CD4-positive, alpha-beta T cell treated with Interleukin-2 at 100 ng/mL for 4 hours (primary cell): Measurements from ENCODE around the gene HIVEP3.

Source experiments
- DNase-seq: peaks from one replicate; pipeline ENCODE4 v3.0.0-alpha.2; 2020; ENCODE audit warnings: low spot score

HIVEP3 gene

DNA sequence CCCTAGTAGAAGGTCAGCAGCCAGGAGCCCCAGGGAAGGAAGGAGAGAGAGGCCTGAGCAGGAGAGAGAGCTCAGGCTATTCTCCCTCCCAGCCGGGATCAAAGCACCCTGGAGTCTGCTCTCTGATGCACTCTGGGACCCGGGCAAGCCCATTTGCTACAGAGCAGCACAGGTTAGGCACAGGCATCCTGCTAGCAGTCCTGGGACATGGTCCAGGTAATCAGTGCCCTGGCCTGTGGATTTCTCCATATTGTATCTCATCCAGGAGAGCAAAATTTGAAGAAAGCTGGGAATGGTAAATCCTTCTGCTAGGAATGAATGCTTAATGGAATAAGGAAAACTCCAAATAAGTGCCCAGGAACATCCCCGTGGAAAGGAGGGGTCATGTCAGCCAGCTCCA, 130.3 kb downstream of the HIVEP3 start:
- DNase-seq: no peak

DNA sequence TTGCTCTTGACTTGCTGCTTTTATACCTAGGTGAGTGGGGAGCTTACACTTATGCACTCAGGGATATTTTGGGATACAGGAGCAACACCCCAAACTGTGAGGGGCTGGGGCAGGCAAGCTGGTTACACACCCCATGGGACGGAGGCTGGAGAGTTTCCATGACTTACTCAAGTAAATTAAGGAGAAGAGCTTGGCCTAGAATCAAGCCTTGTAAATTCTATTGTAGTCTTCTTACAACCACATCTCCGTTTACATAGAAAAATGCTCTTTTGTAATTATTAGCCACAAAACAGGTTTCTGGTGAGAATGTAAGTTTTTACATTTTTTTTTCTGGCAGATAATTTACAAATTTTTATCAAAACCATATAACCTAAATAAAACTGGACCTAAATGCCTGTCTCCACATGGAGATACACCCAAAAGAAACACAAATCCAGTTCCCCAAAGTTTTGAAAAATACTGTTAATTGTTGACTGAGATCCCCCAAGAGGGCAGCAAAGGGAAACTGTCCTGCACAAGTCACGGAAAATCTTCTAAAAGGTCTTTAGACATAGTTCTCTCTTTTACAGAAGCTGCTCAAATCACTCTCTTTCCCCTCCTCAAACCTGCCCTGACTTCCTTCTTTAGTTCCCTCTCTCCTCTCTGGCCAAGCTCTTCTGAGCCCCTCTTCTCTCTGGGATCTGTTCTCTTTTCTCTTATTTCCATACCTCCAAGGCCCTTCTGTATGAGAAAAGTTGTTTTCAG, 134.0 kb downstream of the HIVEP3 start:
- DNase-seq: no peak

DNA sequence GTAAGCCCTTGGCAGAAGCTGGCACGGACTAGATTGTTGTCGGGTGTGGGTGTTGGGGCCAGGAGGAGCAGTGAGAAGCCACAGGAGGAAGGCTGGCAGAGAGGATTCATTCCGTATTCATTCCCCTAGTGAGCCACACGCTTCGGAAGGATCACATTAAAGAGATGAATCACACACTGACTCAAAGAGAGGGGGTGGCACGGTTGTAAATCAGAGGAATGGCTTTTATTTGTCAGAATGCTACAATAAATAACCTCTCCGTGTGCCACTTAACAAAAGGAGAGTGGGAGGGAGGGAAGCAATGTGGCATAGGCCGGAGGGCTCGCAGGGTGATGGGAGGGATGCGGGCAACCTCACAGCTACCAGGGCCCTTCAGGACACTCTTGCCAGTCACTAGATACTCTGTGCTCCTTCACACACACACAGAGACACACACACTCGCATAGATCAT, 135.5 kb downstream of the HIVEP3 start:
- DNase-seq: no peak

DNA sequence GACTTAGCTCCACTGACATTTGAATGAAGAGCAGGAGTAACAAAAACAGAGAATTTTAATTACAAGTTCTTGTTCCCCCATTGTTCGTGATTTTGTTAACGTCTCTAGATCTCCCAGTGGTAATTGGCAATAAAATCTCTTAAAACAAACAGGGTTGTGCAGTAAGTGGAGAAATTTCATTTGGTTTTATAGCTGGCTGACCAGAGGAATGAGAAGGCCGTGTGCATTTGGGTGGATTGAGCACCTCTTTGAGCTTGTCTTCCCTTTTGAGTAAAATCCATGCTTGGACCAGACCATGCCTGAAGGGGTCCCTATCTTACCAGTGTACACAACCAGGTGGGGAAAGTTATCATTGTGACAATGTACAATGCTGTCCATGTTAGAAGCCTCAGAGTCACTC, 137.8 kb downstream of the HIVEP3 start:
- no peak for DNase-seq

DNA sequence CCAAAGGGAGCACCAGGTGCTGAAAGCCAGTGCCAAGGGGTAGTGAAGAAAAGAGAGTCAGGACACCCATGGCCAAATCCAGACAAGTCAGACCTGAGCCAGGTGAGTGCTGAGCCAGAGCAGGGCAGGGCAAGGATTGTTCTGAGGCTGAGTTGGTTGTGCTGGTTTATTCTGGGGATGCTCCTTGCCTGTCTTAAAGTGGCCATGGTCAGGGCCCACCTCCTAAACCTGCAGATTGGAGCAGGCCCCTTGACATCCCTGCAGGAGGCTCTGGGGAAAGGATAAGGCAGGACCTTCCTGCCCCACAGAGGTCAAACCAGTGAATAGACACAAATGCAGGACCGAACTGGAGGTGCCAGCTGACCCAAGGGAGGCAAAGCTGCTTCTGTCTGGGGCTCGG, 138.4 kb downstream of the HIVEP3 start:
- no peak for DNase-seq

DNA sequence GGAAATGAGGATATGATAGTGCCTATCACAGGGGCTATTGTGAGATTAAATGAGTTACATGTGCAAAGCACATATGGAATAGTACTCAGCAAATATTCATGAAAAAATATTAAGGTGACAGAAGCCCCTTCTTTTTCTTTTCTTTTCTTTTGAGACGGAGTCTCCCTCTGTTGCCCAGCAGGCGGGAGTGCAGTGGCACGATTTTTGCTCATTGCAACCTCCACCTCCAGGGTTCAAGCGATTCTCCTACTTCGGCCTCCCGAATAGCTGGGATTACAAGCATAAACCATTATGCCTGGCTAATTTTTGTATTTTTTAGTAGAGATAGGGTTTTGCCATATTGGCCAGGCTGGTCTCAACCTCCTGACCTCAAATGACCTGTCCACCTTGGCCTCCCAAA, 139.4 kb downstream of the HIVEP3 start:
- no peak for DNase-seq

DNA sequence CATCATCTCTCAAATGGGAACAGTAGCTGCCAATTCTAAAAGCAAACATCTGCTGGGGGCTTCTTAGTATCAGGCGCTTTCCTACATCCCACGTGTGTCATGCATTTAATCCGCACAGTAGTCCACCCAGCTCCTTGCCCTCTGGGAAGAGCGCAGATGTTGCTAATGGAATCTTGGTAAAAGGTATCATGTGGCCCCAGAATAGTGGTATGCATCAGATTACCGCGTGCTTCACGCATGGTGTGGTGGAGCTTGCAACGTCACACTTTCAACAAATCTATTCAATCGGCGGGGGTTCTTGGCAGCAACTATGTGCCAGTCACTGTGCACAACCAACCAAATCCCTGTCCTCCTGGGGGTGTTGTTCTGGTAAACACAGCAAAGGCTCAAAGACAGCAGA, 141.0 kb downstream of the HIVEP3 start:
- DNase-seq: no peak

- DNase-seq: no peak
Observed at GRCh38 chr1:41776891-41777441, 141.8 kb downstream of the HIVEP3 start.

DNA sequence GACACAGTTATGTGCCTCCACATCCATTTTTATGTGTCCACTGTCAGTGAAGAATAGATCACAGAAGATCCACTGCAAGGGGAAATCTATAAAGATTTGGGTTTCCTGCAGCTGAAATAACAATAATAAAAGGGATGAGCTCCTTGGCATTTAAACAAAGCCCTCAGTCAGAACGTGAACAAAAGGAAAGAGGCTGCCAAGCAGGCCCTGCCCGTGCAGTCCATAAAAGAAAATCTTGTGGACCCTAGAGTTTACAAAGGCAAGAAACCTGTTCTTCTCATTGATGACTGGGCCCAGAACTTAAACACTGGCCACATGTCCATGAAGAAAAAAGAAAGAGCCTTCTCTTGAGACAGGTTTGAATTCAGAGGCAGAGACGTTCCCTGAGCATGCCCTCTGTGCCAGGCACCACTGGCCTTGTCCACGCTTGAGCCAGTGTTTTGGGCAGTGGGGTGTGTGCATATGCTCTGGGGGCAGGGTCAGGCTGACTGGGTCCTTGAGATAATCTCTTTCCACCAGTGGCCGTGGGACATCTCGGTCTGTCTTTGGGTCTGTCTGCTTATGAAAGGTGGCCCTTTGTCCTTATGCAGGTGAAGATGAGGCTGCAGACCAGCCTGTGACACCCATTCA, 142.7 kb downstream of the HIVEP3 start:
- no peak for DNase-seq

DNA sequence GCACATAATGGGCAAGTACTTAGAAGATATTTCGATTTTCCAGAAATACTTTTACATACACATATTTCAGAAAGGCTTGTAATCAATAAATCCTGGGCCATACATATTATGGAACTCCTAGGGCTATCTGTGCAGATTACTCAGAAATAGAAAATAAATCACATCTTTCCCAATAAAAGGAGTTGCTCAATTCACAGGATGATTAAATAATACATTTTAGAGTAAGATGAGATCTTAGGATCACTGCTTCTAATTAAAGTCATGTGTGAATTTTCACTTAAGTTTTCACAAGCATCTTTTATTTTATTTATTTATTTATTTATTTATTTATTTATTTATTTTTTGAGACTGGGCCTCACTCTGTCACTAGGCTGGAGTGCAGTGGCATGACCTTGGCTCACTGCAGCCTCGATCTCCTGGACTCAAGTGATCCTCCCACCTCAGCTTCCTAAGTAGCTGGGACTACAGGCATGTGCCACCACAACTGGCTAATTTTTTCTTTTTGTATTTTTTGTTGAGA, 144.2 kb downstream of the HIVEP3 start:
- DNase-seq: no peak

GRCh38 chr1:41773842-41774241, 144.9 kb downstream of the HIVEP3 start:
- no peak for DNase-seq

DNA sequence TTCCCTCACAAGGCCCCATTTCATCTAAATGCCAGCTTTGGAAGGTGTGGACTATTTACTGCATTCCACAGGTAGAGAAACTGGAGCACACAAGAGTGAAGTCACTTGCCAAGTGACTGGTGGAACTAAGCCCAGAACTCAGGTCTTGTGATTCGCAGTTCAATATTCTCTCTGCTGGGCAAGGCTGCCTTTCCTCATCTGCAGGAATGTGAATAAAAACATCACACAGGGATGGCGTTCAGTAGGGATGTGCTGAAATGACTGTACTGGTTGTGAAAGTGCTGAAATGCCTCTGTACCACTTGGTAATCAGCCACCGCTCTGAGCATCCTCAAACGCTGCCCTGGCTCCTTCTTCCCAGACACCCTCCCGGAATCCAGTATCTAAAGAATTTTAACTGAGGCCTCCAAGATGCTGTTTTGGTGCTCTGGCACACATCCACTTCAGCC, 145.6 kb downstream of the HIVEP3 start:
- DNase-seq: no peak

DNA sequence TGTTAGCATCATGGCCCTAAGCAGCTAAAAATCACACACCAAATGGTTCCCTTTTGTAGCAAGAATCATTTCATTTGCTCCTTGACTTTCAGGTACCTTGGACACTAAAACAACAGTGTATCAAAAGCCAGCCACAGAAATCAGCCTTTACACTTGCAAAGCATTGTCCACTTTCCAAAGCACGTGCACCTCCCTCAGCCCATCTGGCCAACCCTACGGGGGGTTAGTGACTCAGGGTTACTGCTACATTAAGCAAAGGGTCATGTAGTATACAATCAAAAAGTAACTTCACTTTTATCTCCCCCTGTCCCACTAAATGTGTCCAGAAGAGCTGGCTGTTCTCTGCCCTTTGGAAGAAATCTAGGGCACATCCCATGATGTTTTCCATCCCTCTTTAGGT, 149.7 kb downstream of the HIVEP3 start:
- no peak for DNase-seq

GRCh38 chr1:41768583-41768982, 150.1 kb downstream of the HIVEP3 start:
- no peak for DNase-seq

DNA sequence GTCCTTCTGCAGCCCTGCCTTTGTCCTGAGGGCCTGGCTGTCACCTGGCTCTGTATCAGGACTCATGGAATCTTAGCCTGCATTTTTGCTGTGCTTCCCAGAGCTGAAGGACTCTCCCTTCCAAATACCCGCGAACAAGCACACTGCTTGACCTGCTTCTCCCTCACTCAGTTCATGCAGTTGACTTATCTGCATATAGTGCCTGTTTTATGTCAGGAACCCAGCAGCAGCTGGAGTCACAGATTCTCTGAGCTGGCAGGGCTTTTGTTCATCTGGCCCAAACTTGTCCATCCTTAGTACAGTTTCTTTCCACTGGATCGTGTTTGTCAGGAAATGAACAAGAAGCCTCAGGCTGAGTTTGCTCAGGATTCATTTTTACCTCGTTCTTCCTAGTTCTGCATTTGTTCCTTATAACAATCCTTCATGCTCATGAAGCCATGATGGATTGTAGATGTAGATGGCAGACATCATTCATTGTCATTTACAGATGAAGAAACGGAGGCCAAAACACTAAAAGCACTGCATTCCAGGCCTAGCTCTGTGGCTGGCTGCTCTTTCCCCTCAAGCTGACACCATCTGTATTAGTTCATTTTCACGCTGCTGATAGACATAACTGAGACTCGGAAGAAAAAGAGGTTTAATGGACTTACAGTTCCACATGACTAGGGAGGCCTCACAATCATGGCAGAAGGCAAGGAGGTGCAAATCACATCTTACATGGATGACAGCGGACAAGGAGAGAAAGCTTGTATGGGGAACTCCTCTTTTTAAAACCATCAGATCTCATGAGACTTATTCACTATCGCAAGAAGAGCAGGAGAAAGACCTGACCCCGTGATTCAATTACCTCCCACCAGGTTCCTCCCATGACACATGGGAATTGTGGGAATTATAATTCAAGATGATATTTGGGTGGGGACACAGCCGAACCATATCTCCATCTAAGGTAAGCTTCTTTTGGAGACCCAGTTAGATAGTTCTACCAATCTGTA, 150.9 kb downstream of the HIVEP3 start:
- DNase-seq: no peak

DNA sequence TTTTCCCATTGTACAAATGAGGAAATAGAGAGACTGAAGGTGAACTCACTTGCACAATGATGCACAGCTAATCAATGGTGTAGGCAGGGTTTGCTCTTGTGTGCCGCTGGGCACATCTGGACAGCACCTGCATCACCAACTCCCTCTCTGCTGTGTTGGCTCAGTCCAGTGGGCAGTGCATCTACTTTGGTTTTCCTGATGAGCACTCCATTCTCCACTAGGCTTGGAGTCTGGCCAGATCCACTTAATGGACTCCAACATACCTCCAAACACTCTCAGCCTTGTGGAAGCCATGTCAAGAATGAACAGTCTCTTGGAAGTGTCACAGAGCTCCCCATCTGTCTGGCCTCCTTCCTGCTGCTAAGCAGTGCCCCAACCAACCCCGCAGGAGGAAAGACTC, 152.2 kb downstream of the HIVEP3 start:
- no peak for DNase-seq

- DNase-seq: no peak
Observed at GRCh38 chr1:41766041-41766440, 152.7 kb downstream of the HIVEP3 start.

GRCh38 chr1:41765152-41765551, 153.6 kb downstream of the HIVEP3 start:
- DNase-seq: no peak

- no peak for DNase-seq
Observed at GRCh38 chr1:41764656-41765055, 154.1 kb downstream of the HIVEP3 start.

DNA sequence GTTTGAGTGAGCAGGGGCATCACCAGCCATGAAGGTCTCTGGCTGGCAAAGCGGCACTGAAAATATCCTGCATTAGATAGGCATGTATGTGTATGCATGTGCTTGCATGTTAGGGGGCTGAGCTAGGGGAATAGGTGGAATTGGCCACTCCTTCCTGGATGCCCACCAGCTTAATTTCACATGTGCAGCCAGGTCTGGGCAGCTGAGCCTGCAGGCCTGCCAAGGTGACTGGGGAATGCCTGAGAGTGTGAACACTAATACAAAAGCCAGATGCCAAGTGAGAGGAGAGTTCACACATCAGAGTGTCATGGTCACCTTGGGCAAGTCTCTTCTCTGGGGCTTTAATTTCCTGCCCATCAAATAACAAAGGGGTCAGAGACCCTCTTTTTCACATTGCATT, 155.9 kb downstream of the HIVEP3 start:
- DNase-seq: no peak

- DNase-seq: no peak
Observed at GRCh38 chr1:41762251-41762650, 156.5 kb downstream of the HIVEP3 start.
